Endometrium (tissue), 2 donors: ENCODE results near the gene OGDH.
"Not testable (repeated sequence)": the region's sequence is repeated elsewhere in the genome, so short reads cannot be mapped to it uniquely, and the experiment has no call there.

ENCODE experiments used
- FAIRE-seq: peaks from 2 replicates; lab custom pipeline; 2012; peaks lifted over from hg19 to GRCh38; lab: Jason Lieb, UNC
- donor health status: control.
- donor health status: control.

Gene OGDH

GRCh38 chr7:44580945-44581878 lies 25.2 kb upstream of the OGDH start:
- no peak for FAIRE-seq

- FAIRE-seq: peak; percentile 91
Measured at GRCh38 chr7:44581879-44582603, 24.4 kb upstream of the OGDH start, which contains the start of gene TMED4. TMED4 (minus strand) TSS chr7:44582231; CDS start chr7:44582206, 25 bp downstream.

- FAIRE-seq: no peak
Measured at GRCh38 chr7:44583146-44583865, 23.1 kb upstream of the OGDH start.

GRCh38 chr7:44587843-44588711 lies 18.4 kb upstream of the OGDH start:
- FAIRE-seq: peak; percentile 54

GRCh38 chr7:44590910-44591309 lies 15.5 kb upstream of the OGDH start:
- FAIRE-seq: no peak

GRCh38 chr7:44595934-44596635 lies 10.3 kb upstream of the OGDH start:
- no peak for FAIRE-seq

- not testable (repeated sequence) for FAIRE-seq
Measured at GRCh38 chr7:44597181-44597580, 9.2 kb upstream of the OGDH start.

- FAIRE-seq: no peak
Measured at GRCh38 chr7:44599222-44599621, 7.2 kb upstream of the OGDH start.

GRCh38 chr7:44602576-44602910 lies 3.9 kb upstream of the OGDH start:
- FAIRE-seq: no peak

- FAIRE-seq: no peak
Measured at GRCh38 chr7:44603193-44603592, 3.2 kb upstream of the OGDH start.

- FAIRE-seq: no peak
Measured at GRCh38 chr7:44604941-44605340, 1.5 kb upstream of the OGDH start.

- FAIRE-seq: no peak
Measured at GRCh38 chr7:44607141-44608068, 978 bp downstream of the OGDH start.

GRCh38 chr7:44608916-44609648 lies 2.7 kb downstream of the OGDH start:
- FAIRE-seq: no peak

GRCh38 chr7:44609829-44610228 lies 3.4 kb downstream of the OGDH start:
- no peak for FAIRE-seq

GRCh38 chr7:44615149-44615611 lies 8.8 kb downstream of the OGDH start:
- no peak for FAIRE-seq

- FAIRE-seq: no peak
Measured at GRCh38 chr7:44615793-44616192, 9.4 kb downstream of the OGDH start.

- no peak for FAIRE-seq
Measured at GRCh38 chr7:44616545-44616944, 10.1 kb downstream of the OGDH start.

- no peak for FAIRE-seq
Measured at GRCh38 chr7:44617225-44617890, 10.9 kb downstream of the OGDH start.
